IMR-90 (cell line): ENCODE results near the gene C14orf180. TPM values are rescaled to one million over a fixed set of nuclear protein-coding genes. Genes with fewer than 3 reads are reported as not detected.

Source experiments
- ATAC-seq: fragments of 200-7000 bp; cut with Tn5 transposase; 2 replicates; pipeline ENCODE4 v1.9.1; 2020; ENCODE audit warnings: low read depth, mild to moderate bottlenecking, moderate library complexity
- BruUV-seq: library from RNA; stranded (reverse); fragments of 400-500 nt; replicated peaks from 2 replicates; lab custom pipeline; 2021; lab: Mats Ljungman, UMichigan
- CTCF ChIA-PET: fragments of 300-600 bp; formaldehyde crosslinking; extraction: SDS; loops from one replicate; lab custom pipeline; 2021; ENCODE audit warnings: antibody characterized with exemption; lab: Yijun Ruan, JAX
- POLR2A ChIA-PET: fragments of 300-600 bp; sonication (Branson Sonifier 250); formaldehyde crosslinking; loops from one replicate; lab custom pipeline; 2022; ENCODE audit warnings: antibody characterized with exemption; ENCODE audit not compliant: unreplicated experiment; lab: Charles Lee
- DNase-seq: peaks from one replicate; pipeline ENCODE4 v3.0.0; 2013
- H2AFZ ChIP-seq: replicated peaks from 2 replicates; pipeline ENCODE3; 2013; ENCODE audit warnings: low read length, mild to moderate bottlenecking; ENCODE audit not compliant: poor library complexity
- H2AK5ac ChIP-seq: 2 replicates; pipeline ENCODE4 v1.6.1; 2013; ENCODE audit warnings: low read depth, low read length, inconsistent platforms
- H2AK9ac ChIP-seq: replicated peaks from 2 replicates; pipeline ENCODE3; 2013; ENCODE audit warnings: mild to moderate bottlenecking, low read depth, low read length, moderate library complexity; ENCODE audit not compliant: poor library complexity
- H2BK120ac ChIP-seq: 2 replicates; pipeline ENCODE4 v1.6.1; 2013; ENCODE audit warnings: low read depth, low read length, inconsistent platforms
- H2BK15ac ChIP-seq: 3 replicates; pipeline ENCODE4 v1.6.1; 2013; ENCODE audit warnings: low read depth, low read length, inconsistent platforms
- H2BK20ac ChIP-seq: 2 replicates; pipeline ENCODE4 v1.6.1; 2013; ENCODE audit warnings: low read depth, mild to moderate bottlenecking, inconsistent platforms, low read length, moderate library complexity
- H2BK5ac ChIP-seq: 2 replicates; pipeline ENCODE4 v1.6.1; 2013; ENCODE audit warnings: mild to moderate bottlenecking, low read depth, low read length, inconsistent platforms; ENCODE audit not compliant: poor library complexity, severe bottlenecking
- H3K14ac ChIP-seq: replicated peaks from 2 replicates; pipeline ENCODE4 v1.6.1; 2013; ENCODE audit warnings: low read depth, low read length, inconsistent platforms
- H3K18ac ChIP-seq: 2 replicates; pipeline ENCODE4 v1.6.1; 2013; ENCODE audit warnings: low read depth, low read length, control low read depth
- H3K23ac ChIP-seq: 2 replicates; pipeline ENCODE4 v1.6.1; 2013; ENCODE audit warnings: low read depth, low read length, inconsistent platforms
- H3K27ac ChIP-seq: 2 replicates; pipeline ENCODE4 v1.5.1; 2013; ENCODE audit warnings: mild to moderate bottlenecking, control low read depth, low read length; ENCODE audit not compliant: insufficient read depth
- H3K27me3 ChIP-seq: 2 replicates; pipeline ENCODE4 v1.6.1; 2013; ENCODE audit warnings: low read length; ENCODE audit not compliant: control insufficient read depth, insufficient read depth
- H3K36me3 ChIP-seq: 2 replicates; pipeline ENCODE4 v1.6.1; 2013; ENCODE audit warnings: low read length, mixed read lengths; ENCODE audit not compliant: control insufficient read depth, insufficient read depth
- H3K4ac ChIP-seq: 2 replicates; pipeline ENCODE4 v1.6.1; 2013; ENCODE audit warnings: low read depth, low read length, inconsistent platforms
- H3K4me1 ChIP-seq: 2 replicates; pipeline ENCODE4 v1.6.1; 2013; ENCODE audit warnings: low read length, mixed read lengths; ENCODE audit not compliant: control insufficient read depth, insufficient read depth
- H3K4me2 ChIP-seq: 2 replicates; pipeline ENCODE4 v1.6.1; 2013; ENCODE audit warnings: low read depth, mild to moderate bottlenecking, control low read depth, low read length, moderate library complexity
- H3K4me3 ChIP-seq: 2 replicates; pipeline ENCODE4 v1.5.1; 2013; ENCODE audit warnings: low read depth, mild to moderate bottlenecking, control low read depth, low read length, moderate library complexity; ENCODE audit not compliant: insufficient read depth
- H3K56ac ChIP-seq: 2 replicates; pipeline ENCODE4 v1.6.1; 2013; ENCODE audit warnings: low read length, inconsistent platforms; ENCODE audit not compliant: insufficient read depth; ENCODE audit errors: extremely low read depth
- H3K79me1 ChIP-seq, 2 experiments: 2 replicates each; pipeline ENCODE4 v1.6.1; 2013; ENCODE audit warnings: low read length in 2 of 2, inconsistent platforms in 1 of 2, low read depth in 1 of 2
- H3K9ac ChIP-seq: 2 replicates; pipeline ENCODE4 v1.6.1; 2013; ENCODE audit warnings: low read depth, low read length, control low read depth
- H3K9me1 ChIP-seq: 2 replicates; pipeline ENCODE4 v1.6.1; 2013; ENCODE audit warnings: low read length, inconsistent platforms; ENCODE audit not compliant: insufficient read depth
- H3K9me3 ChIP-seq: 2 replicates; pipeline ENCODE4 v1.6.1; 2013; ENCODE audit warnings: low read length; ENCODE audit not compliant: control insufficient read depth, insufficient read depth
- H4K20me1 ChIP-seq: 2 replicates; pipeline ENCODE4 v1.6.1; 2013; ENCODE audit warnings: low read length, inconsistent platforms; ENCODE audit not compliant: insufficient read depth
- H4K5ac ChIP-seq: 2 replicates; pipeline ENCODE4 v1.6.1; 2013; ENCODE audit warnings: mild to moderate bottlenecking, low read depth, low read length, control low read depth
- H4K8ac ChIP-seq, 2 experiments: 2 replicates each; pipeline ENCODE4 v1.6.1; 2013; ENCODE audit warnings: low read depth in 2 of 2, low read length in 2 of 2, control low read depth in 1 of 2, inconsistent platforms in 1 of 2
- H4K91ac ChIP-seq: 2 replicates; pipeline ENCODE4 v1.6.1; 2013; ENCODE audit warnings: low read depth, low read length, inconsistent platforms; ENCODE audit not compliant: insufficient read depth
- BHLHE40 ChIP-seq: fragments of 150-350 bp; IDR thresholded peaks from 2 replicates; pipeline ENCODE4 v1.6.1; 2016; ENCODE audit warnings: mild to moderate bottlenecking, low read depth, low read length
- CHD1 ChIP-seq: IDR thresholded peaks from 2 replicates; pipeline ENCODE4 v1.6.1; 2012; ENCODE audit warnings: low read depth, low read length, improper control_type of control experiment
- FOS ChIP-seq: fragments of 150-350 bp; IDR thresholded peaks from 2 replicates; pipeline ENCODE4 v1.6.1; 2016; ENCODE audit warnings: low read depth, low read length
- MAFK ChIP-seq: IDR thresholded peaks from 2 replicates; pipeline ENCODE4 v1.6.1; 2012; ENCODE audit warnings: low read depth, low read length, improper control_type of control experiment
- MAZ ChIP-seq: IDR thresholded peaks from 2 replicates; pipeline ENCODE4 v1.6.1; 2012; ENCODE audit warnings: low read depth, mild to moderate bottlenecking, low read length, improper control_type of control experiment, moderate library complexity, borderline replicate concordance
- NFE2L2 ChIP-seq: fragments of 150-350 bp; IDR thresholded peaks from 2 replicates; pipeline ENCODE4 v1.6.1; 2016; ENCODE audit warnings: low read depth, mild to moderate bottlenecking, low read length
- RCOR1 ChIP-seq: IDR thresholded peaks from 2 replicates; pipeline ENCODE4 v1.6.1; 2012; ENCODE audit warnings: mild to moderate bottlenecking, low read length, improper control_type of control experiment; ENCODE audit not compliant: insufficient replicate concordance
- RFX5 ChIP-seq: IDR thresholded peaks from 2 replicates; pipeline ENCODE4 v1.8.0; 2012; ENCODE audit warnings: low read depth, mild to moderate bottlenecking, low read length, moderate library complexity
- SMC3 ChIP-seq: fragments of 150-350 bp; IDR thresholded peaks from 2 replicates; pipeline ENCODE4 v1.6.1; 2016; ENCODE audit warnings: low read depth, mild to moderate bottlenecking, antibody characterized with exemption, low read length, moderate library complexity
- whole genome bisulfite sequencing, 2 experiments: methylation state at CpG; one replicate each; pipeline versions ENCODE4 v1.1.5 to v1.1.7; 2013; ENCODE audit warnings: missing lambda C conversion rate in 2 of 2; ENCODE audit not compliant: insufficient read length in 1 of 2; ENCODE audit errors: extremely low coverage in 2 of 2; 5-methylcytosine and 5-hydroxymethylcytosine counted together
- dilution Hi-C: fragments of 300-500 bp; cut with HindIII; formaldehyde crosslinking; loops from one replicate; pipeline ENCODE4 v1.14.3; 2018; ENCODE audit warnings: low sequenced_read_pairs; ENCODE audit not compliant: unreplicated experiment
- in situ Hi-C: fragments of 300-500 bp; cut with MboI; formaldehyde crosslinking; loops from 3 replicates; pipeline ENCODE4 v1.14.3; 2019; ENCODE audit warnings: low sequenced_read_pairs, inconsistent platforms, mixed read lengths
- intact Hi-C: fragments of 100-400 bp; cut with micrococcal nuclease; formaldehyde crosslinking; loops from 2 replicates; pipeline ENCODE4 v1.10.0; 2022
- polyA plus RNA-seq, 3 experiments: library from polyadenylated mRNA; depleted of rRNA; stranded (reverse); fragments of >200 nt; gene quantifications; 2 replicates each; pipeline ENCODE4 v1.2.3, GENCODE V29; 2012; ENCODE audit warnings: low replicate concordance in 1 of 3
- total RNA-seq: library from RNA; depleted of rRNA; stranded (reverse); fragments of >200 nt; gene quantifications from 2 replicates; pipeline ENCODE4 v1.2.3, GENCODE V29; 2012
- TF ChIP-seq, protein P1 (sequence below): fragments of 150-350 bp; IDR thresholded peaks from 2 replicates; pipeline ENCODE4 v1.6.1; 2016; ENCODE audit warnings: low read depth, mild to moderate bottlenecking, low read length, moderate library complexity, borderline replicate concordance

Gene C14orf180
- total and polyA plus RNA-seq, 2 of the 4 experiments (the other 2 are of a cell fraction) = not detected

DNA sequence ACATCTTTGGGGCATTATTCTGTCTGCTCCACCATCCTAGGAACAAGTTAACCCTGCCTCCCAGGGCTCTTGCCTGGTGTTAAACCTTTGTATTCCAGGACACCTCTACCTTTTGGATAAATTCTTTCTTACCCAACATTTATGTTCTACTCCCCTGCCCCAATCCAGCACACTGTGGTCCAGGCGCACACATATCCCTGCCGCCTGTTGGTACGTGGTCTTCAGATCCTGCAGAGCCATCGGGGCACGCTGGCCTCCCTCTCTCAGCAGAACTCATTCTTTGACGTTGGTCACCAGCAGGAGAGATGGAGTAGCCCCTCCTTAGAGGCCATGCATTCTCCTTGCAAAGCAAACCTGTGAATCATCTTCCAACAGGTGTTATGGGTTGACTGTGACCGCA is 30.1 kb downstream of the C14orf180 start:
- H2BK5ac ChIP-seq = no peak overlapping the region
- ChIA-PET CTCF (no interaction called here), POLR2A (no interaction called here)
- H3K36me3 ChIP-seq = no peaks in the 10 kb centered on the region
- no peak overlapping the region for H3K4me3 ChIP-seq
- no peak overlapping the region for H3K18ac ChIP-seq
- H4K8ac ChIP-seq = no peak overlapping the region
- TF ChIP-seq MAFK (no peak), RCOR1 (no peak), NFE2L2 (no peak), FOS (no peak), RFX5 (no peak), BHLHE40 (no peak), MAZ (no peak), CHD1 (no peak), SMC3 (no peak)
- TF ChIP-seq, protein P1, sequence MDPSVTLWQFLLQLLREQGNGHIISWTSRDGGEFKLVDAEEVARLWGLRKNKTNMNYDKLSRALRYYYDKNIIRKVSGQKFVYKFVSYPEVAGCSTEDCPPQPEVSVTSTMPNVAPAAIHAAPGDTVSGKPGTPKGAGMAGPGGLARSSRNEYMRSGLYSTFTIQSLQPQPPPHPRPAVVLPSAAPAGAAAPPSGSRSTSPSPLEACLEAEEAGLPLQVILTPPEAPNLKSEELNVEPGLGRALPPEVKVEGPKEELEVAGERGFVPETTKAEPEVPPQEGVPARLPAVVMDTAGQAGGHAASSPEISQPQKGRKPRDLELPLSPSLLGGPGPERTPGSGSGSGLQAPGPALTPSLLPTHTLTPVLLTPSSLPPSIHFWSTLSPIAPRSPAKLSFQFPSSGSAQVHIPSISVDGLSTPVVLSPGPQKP = no peak
- H2AFZ ChIP-seq = no peak overlapping the region
- no peak overlapping the region for H2AK5ac ChIP-seq
- H3K56ac ChIP-seq = no peak overlapping the region
- H3K23ac ChIP-seq = no peak overlapping the region
- intact Hi-C loops (no loop called here), dilution Hi-C loops (no loop called here), in situ Hi-C loops (no loop called here)
- BruUV-seq = no TSS peak
- H3K9me3 ChIP-seq = no peaks in the 10 kb centered on the region
- H3K9me1 ChIP-seq = no peaks in the 10 kb centered on the region
- H2BK120ac ChIP-seq = no peak overlapping the region
- no peak overlapping the region for H3K4ac ChIP-seq
- ATAC-seq (no peak), DNase-seq (no peak)
- H3K14ac ChIP-seq = no peak overlapping the region
- no peaks in the 10 kb centered on the region for H3K4me1 ChIP-seq
- H4K5ac ChIP-seq = no peak overlapping the region
- H2BK20ac ChIP-seq = no peak overlapping the region
- WGBS, 2 experiments = 64% methylated on average over 5 of the region's 7 CpGs; no CpG with 5 or more reads in 1 of the 2 experiments
- H2AK9ac ChIP-seq = no peak overlapping the region
- H3K79me1 ChIP-seq = no peaks in the 10 kb centered on the region
- H3K27me3 ChIP-seq = peaks cover 7% of the 10 kb centered on the region
- no peak overlapping the region for H3K9ac ChIP-seq
- no peak overlapping the region for H2BK15ac ChIP-seq
- no peak overlapping the region for H3K4me2 ChIP-seq
- no peaks in the 10 kb centered on the region for H4K20me1 ChIP-seq
- no peak overlapping the region for H3K27ac ChIP-seq
- no peak overlapping the region for H4K91ac ChIP-seq
